ENCODE results near the gene ADCY3. TPM values are rescaled to one million over a fixed set of nuclear protein-coding genes. Genes with fewer than 3 reads are reported as not detected.

ADCY3 gene
- total and polyA plus RNA-seq, 2 experiments from 2014 or later, result 13.8 to 15.0 TPM

DNA sequence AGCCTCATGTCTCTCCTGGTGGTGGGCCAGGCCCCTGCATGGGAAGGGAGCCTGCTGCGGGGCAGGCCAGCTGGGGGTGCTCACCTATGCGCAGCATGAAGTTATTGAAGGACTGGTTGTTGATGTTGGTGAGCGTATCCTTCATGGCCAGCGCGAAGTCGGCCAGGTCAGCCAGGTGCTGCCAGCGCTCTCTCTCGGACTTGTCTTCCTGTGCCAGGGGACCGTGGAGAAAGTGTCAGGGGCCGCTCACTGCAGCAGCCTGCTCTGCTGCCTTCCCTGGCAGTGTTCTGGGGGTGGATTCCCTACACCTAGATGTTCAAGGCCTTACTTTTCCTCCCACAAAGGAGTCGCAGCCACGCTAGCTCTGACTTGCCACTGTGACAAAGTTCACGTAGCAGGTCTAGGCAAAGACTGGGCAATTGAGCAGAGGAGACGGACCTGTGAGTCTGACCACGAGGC, 98.6 kb downstream of the ADCY3 start:
- H3K9me3 ChIP-seq (ENCODE audit: low read depth), result no peaks in the 10 kb centered on the region
- 97% methylated on average over 15 of the region's 15 CpGs for WGBS (ENCODE audit: low lambda C conversion rate, missing lambda C conversion rate)
- H3K27me3 ChIP-seq, result no peaks in the 10 kb centered on the region
- no peaks in the 10 kb centered on the region for H4K20me1 ChIP-seq (ENCODE audit: insufficient read depth, poor library complexity, severe bottlenecking)
- no peak overlapping the region for H3K4me2 ChIP-seq
- no peaks in the 10 kb centered on the region for H3K79me2 ChIP-seq
- H3K36me3 ChIP-seq (replicated peaks; ENCODE audit: insufficient read depth, low read depth), result no peaks in the 10 kb centered on the region
- no peak overlapping the region for H3K4me3 ChIP-seq
- no peak overlapping the region for H3K27ac ChIP-seq
- no peaks in the 10 kb centered on the region for H3K9me2 ChIP-seq (replicated peaks; ENCODE audit: insufficient read depth)
- H2AFZ ChIP-seq, result no peak overlapping the region
- H3K4me1 ChIP-seq (ENCODE audit: insufficient read depth), result no peaks in the 10 kb centered on the region
- TF ChIP-seq EZH2 (IDR thresholded peaks at IDR 0.05; ENCODE audit: borderline replicate concordance) (no peak), CTCF (IDR thresholded peaks at IDR 0.05; ENCODE audit: poor library complexity) (no peak)
- no peak for DNase-seq (ENCODE audit: low spot score)

DNA sequence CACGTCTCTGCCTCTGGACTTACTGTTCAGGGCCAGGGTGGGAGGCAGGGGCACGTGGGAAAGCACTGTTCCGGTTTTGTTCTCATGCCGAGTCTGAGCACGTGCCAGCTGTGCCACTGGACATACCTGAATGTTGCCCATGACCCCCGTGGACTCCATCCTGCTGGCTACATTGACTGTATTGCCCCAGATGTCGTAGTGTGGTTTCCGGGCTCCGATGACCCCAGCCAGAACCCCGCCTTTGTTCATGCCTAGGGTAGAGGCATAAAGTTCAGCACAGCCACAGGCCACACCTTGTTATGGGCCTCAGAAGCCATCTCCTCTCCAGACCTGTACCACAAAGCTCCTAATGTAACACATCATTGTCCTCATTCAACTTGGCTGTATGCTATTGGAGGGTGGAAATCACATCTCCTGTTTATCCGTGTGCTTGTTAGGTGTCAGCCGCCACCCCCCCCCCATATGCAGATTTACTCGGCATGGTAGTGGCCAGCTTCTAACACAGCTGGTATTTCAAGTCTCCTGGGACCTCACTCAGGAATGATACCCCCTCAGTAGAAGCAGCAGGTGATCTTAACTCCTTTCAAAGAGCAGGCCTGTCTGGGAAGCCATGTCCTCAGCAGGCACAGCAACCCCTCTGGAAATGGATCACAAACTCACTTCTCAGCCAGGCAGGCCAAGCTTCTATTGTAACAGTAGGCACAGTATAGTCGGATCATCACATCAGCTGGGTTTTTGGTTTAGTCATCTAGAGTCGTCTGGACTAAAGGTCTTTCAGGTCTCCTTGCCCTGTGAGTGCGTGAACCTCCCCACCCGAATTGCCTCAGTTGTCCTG, 99.2 kb downstream of the ADCY3 start:
- no peak for DNase-seq (ENCODE audit: low spot score)
- Histone ChIP-seq H2AFZ (no peak overlapping the region), H3K79me2 (no peaks in the 10 kb centered on the region), H4K20me1 (ENCODE audit: insufficient read depth, poor library complexity, severe bottlenecking) (no peaks in the 10 kb centered on the region), H3K4me2 (no peak overlapping the region), H3K27ac (no peak overlapping the region), H3K4me3 (no peak overlapping the region), H3K9me2 (replicated peaks; ENCODE audit: insufficient read depth) (no peaks in the 10 kb centered on the region), H3K27me3 (no peaks in the 10 kb centered on the region), H3K4me1 (ENCODE audit: insufficient read depth) (no peaks in the 10 kb centered on the region), H3K9me3 (ENCODE audit: low read depth) (no peaks in the 10 kb centered on the region), H3K36me3 (replicated peaks; ENCODE audit: insufficient read depth, low read depth) (no peaks in the 10 kb centered on the region)
- 94% methylated on average over 17 of the region's 17 CpGs for WGBS (ENCODE audit: low lambda C conversion rate, missing lambda C conversion rate)
- TF ChIP-seq EZH2 (IDR thresholded peaks at IDR 0.05; ENCODE audit: borderline replicate concordance) (no peak), CTCF (IDR thresholded peaks at IDR 0.05; ENCODE audit: poor library complexity) (no peak), EZH2phosphoT487 (IDR thresholded peaks at IDR 0.05; ENCODE audit: low read depth, severe bottlenecking, unreplicated experiment) (no peak)

DNA sequence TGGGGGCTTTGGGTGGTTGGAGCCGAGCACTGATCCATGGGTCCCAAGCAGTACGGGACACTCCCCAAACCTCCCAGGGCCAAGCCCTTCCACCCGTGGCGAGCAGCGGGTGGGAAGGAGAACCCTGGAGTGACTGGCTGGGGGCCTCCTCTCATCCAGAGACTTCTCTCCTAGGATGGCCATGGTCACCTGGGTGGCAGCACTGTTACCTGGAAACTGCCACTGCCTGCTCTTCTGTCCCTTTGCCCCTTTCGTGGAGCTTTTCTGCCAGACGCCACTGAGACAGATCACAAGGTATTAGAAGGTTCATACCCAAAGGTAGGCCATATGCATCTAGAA, 99.9 kb downstream of the ADCY3 start:
- Histone ChIP-seq H3K27ac (no peak overlapping the region), H3K27me3 (no peaks in the 10 kb centered on the region), H3K79me2 (no peaks in the 10 kb centered on the region), H4K20me1 (ENCODE audit: insufficient read depth, poor library complexity, severe bottlenecking) (no peaks in the 10 kb centered on the region), H2AFZ (no peak overlapping the region), H3K4me2 (no peak overlapping the region), H3K9me3 (ENCODE audit: low read depth) (no peaks in the 10 kb centered on the region), H3K4me1 (ENCODE audit: insufficient read depth) (no peaks in the 10 kb centered on the region), H3K4me3 (no peak overlapping the region), H3K36me3 (replicated peaks; ENCODE audit: insufficient read depth, low read depth) (no peaks in the 10 kb centered on the region), H3K9me2 (replicated peaks; ENCODE audit: insufficient read depth) (no peaks in the 10 kb centered on the region)
- no peak for DNase-seq (ENCODE audit: low spot score)
- TF ChIP-seq EZH2 (IDR thresholded peaks at IDR 0.05; ENCODE audit: borderline replicate concordance) (no peak), EZH2phosphoT487 (IDR thresholded peaks at IDR 0.05; ENCODE audit: low read depth, severe bottlenecking, unreplicated experiment) (no peak), CTCF (IDR thresholded peaks at IDR 0.05; ENCODE audit: poor library complexity) (no peak)
- 95% methylated on average over 6 of the region's 7 CpGs for WGBS (ENCODE audit: low lambda C conversion rate, missing lambda C conversion rate)
